GM13976 (cell line): ENCODE data around the gene ERCC2.
"Not testable (repeated sequence)": the region's sequence is repeated elsewhere in the genome, so short reads cannot be mapped to it uniquely, and the experiment has no call there.

Source experiments
- DNase-seq: peaks from one replicate; pipeline ENCODE4 v3.0.0; 2012; ENCODE audit warnings: low spot score
- CTCF ChIP-seq: IDR thresholded peaks from 2 replicates; pipeline ENCODE4 v1.5.1; 2012; ENCODE audit warnings: borderline replicate concordance, mild to moderate bottlenecking; ENCODE audit not compliant: insufficient read depth; ENCODE audit errors: extremely low read depth, missing control alignments, control extremely low read depth
- in situ Hi-C: fragments of 300-500 bp; cut with MboI; formaldehyde crosslinking; loops from one replicate; pipeline ENCODE4 v1.12.0; 2022; ENCODE audit warnings: low sequenced_read_pairs, mixed read lengths, inconsistent platforms; ENCODE audit not compliant: unreplicated experiment

ERCC2 gene

GRCh38 chr19:45321848-45322247, 48.5 kb downstream of the ERCC2 start:
- no peak for DNase-seq
- no peak for TF ChIP-seq CTCF
- in situ Hi-C loops, result no loop called here

DNA sequence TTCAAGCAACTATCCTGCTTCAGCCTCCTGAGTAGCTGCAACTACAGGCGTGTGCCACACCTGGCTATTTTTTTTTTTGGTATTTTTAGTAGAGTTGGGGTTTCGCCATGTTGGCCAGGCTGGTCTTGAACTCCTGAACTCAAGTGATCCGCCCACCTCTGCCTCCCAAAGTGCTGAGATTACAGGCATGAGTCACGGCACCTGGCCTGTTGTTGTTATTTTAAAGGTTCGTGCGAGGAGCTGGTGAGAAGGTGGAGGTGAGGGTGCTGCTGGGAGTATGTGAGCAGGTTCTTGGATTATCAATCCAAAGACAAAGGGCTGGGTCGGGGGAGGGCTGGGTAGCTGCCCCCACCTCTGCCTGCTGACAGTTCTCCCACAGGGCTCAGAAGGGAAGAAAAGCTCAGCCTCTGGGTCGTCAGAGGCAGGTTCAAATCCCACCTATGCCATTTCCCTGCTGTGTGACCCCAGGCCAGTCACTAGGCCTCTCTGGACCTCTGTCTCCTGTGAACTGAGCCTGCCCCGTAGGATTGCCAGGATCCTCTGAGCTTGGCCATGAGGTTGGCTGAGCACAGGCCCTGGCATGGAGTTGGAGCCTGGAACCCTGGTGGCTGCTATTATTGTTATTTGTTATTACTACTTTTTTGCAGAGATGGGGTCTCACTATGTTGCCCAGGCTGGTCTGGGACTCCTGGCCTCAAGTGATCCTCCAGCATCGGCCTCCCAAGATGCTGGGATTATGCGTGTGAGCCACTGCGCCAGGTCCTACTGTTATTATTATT, 49.2 kb downstream of the ERCC2 start:
- no peak for TF ChIP-seq CTCF
- in situ Hi-C loops, result no loop called here
- no peak for DNase-seq

DNA sequence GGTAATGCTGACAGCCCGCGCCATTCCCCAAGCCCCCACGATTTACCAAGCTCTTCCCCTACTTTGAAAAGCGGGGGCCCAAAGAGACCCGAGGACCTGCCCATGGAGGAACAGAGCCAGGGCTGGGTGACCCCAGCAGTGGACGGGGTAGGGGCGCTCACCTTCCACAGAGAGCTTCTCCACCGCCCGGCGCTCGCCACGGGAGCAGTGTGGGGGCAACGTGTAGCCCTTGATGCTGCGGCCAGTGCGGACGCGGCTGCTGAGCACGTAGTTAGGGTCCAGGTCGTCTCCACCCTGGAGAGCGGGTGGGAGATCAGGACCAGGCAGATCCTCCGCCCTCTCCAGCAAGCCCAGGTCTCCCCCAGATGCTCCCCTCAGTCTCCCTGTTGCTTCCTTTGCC, 55.1 kb downstream of the ERCC2 start:
- no peak for TF ChIP-seq CTCF
- no peak for DNase-seq
- in situ Hi-C loops, result no loop called here

- in situ Hi-C loops, result no loop called here
- no peak for DNase-seq
- no peak for TF ChIP-seq CTCF
Observed at GRCh38 chr19:45314708-45315245, 55.6 kb downstream of the ERCC2 start.

DNA sequence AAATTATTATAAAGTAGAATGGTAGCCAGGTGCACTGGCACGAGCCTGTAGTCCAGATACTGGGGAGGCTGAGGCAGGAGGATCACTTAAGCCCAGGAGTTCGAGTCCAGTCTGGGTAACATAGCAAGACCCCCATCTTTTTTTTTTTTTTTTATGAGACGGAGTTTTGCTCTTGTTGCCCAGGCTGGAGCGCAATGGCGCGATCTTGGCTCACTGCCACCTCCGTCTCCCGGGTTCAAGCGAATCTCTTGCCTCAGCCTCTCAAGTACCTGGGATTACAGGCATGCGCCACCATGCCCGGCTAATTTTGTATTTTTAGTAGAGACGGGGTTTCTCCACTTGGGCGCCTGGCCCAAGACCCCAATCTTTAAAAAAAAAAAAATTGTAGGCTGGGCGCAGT, 58.1 kb downstream of the ERCC2 start:
- DNase-seq, result not testable (repeated sequence)

DNA sequence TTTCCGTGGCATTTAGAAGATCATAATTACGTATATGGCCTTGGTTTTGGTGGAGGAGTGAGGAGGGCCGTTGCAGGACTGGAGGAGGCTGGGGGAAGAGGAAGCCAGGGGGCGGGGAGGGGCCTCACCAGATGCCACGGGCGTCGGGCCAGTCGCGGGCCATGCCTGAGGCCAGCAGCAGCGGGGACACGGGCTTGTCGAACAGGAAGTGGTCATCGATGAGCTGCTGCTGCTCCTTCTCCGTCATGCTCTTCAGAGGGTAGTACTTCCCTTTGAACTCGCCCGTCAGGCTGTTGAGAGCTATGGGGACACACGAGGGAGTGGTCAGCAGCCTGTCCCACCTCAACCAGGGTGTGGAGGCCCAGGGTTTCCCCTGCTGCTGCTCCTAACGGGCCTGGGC, 58.8 kb downstream of the ERCC2 start:
- in situ Hi-C loops, result no loop called here
- DNase-seq, result no peak
- TF ChIP-seq CTCF, result no peak

More for the DNA sequence above, 58.1 kb downstream of the ERCC2 start:
- in situ Hi-C loops, result not testable (repeated sequence)

DNA sequence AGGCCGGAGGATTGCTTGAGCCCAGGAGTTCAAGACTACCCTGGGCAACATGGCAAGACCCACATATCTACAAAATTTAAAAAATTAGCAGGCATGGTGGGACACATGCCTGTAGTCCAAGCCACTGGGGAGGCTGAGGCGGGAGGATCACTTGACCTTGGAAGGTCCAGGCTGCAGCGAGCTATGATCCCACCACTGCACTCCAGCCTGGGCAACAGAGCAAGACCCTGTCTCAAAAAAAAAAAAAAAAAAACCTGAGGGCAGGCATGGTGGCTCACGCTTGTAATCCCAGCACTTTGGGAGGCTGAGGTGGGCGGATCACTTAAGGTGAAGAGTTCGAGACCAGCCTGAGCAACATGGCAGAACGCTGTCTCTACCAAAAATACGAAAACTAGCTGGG, 61.1 kb downstream of the ERCC2 start:
- in situ Hi-C loops, DNase-seq: not testable (repeated sequence)

DNA sequence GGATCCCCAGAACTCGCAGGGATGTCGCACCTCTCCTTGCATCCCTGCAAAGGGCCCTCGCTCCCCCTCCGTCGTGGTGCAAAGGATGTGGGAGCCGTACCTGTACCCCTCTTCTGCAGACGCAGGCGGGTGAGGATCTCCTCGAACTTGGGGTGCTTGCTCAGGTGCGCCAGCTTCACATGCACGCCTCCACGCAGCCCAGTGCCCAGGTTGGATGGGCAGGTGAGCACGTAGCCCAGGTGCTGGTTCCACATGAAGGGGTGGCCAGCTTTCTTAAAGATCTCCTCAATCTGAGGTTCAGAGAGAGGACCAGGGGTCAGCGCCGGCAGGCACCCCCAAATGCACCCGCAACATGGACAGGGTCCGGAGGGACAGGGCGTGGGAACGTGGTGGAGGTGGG, 63.0 kb downstream of the ERCC2 start:
- TF ChIP-seq CTCF, result no peak
- in situ Hi-C loops, result no loop called here
- no peak for DNase-seq
